Measurements from ENCODE around the gene ITPRID2. TPM values are rescaled to one million over a fixed set of nuclear protein-coding genes. Genes with fewer than 3 reads are reported as not detected.
"Not testable (repeated sequence)": the region's sequence is repeated elsewhere in the genome, so short reads cannot be mapped to it uniquely, and the experiment has no call there.

Gene ITPRID2
- total RNA-seq, 1 experiment from 2014 or later: 54.8 TPM

- no peaks in the 10 kb centered on the region for H3K9me3 ChIP-seq
- no peak overlapping the region for H3K4me3 ChIP-seq (ENCODE audit: low read depth, low read length)
- Mint-ChIP-seq H3K9me3 (ENCODE audit: unreplicated experiment) (peaks cover 4% of the 10 kb centered on the region), H3K4me3 (ENCODE audit: unreplicated experiment) (no peak overlapping the region), H3K27ac (ENCODE audit: unreplicated experiment) (no peak overlapping the region), H3K27me3 (ENCODE audit: insufficient read depth, unreplicated experiment) (no peaks in the 10 kb centered on the region), H3K4me1 (ENCODE audit: low read depth, unreplicated experiment) (peaks cover 18% of the 10 kb centered on the region), H3K36me3 (ENCODE audit: insufficient read depth, unreplicated experiment) (no peaks in the 10 kb centered on the region)
- intact Hi-C loops (cut with micrococcal nuclease; ENCODE audit: unreplicated experiment): loop anchor here (10.0 kb wide), 1 partner anchor 120 kb away; no protein-coding TSS in a partner anchor
- no peaks in the 10 kb centered on the region for H3K27me3 ChIP-seq (replicated peaks; ENCODE audit: control insufficient read depth, insufficient read depth, low read length)
- DNase-seq: no peak
- peaks cover 15% of the 10 kb centered on the region for H3K4me1 ChIP-seq
- no peaks in the 10 kb centered on the region for H3K36me3 ChIP-seq (ENCODE audit: control insufficient read depth, insufficient read depth, low read length)
- no TSS peak for BruUV-seq (replicated peaks)
- TF ChIP-seq, protein P1, sequence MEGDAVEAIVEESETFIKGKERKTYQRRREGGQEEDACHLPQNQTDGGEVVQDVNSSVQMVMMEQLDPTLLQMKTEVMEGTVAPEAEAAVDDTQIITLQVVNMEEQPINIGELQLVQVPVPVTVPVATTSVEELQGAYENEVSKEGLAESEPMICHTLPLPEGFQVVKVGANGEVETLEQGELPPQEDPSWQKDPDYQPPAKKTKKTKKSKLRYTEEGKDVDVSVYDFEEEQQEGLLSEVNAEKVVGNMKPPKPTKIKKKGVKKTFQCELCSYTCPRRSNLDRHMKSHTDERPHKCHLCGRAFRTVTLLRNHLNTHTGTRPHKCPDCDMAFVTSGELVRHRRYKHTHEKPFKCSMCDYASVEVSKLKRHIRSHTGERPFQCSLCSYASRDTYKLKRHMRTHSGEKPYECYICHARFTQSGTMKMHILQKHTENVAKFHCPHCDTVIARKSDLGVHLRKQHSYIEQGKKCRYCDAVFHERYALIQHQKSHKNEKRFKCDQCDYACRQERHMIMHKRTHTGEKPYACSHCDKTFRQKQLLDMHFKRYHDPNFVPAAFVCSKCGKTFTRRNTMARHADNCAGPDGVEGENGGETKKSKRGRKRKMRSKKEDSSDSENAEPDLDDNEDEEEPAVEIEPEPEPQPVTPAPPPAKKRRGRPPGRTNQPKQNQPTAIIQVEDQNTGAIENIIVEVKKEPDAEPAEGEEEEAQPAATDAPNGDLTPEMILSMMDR (IDR thresholded peaks at IDR 0.05; ENCODE audit: insufficient read depth in 1 of 2, low read depth in 1 of 2, low read length in 1 of 2, severe bottlenecking in 1 of 2, unreplicated experiment in 1 of 2): no peak
- POLR2A ChIA-PET: no interaction called here
- CTCF ChIA-PET: no interaction called here
Observed at GRCh38 chr2:181954538-181954883, 63.0 kb downstream of the ITPRID2 start.

GRCh38 chr2:181955010-181955409, 63.5 kb downstream of the ITPRID2 start:
- no peaks in the 10 kb centered on the region for H3K36me3 ChIP-seq (ENCODE audit: control insufficient read depth, insufficient read depth, low read length)
- peaks cover 17% of the 10 kb centered on the region for H3K4me1 Mint-ChIP-seq (ENCODE audit: low read depth, unreplicated experiment)
- H3K36me3 Mint-ChIP-seq (ENCODE audit: insufficient read depth, unreplicated experiment): no peaks in the 10 kb centered on the region
- POLR2A ChIA-PET: no interaction called here
- BruUV-seq (replicated peaks): no TSS peak
- no peak for DNase-seq
- H3K4me3 Mint-ChIP-seq (ENCODE audit: unreplicated experiment): no peak overlapping the region
- no peaks in the 10 kb centered on the region for H3K27me3 ChIP-seq (replicated peaks; ENCODE audit: control insufficient read depth, insufficient read depth, low read length)
- no peak overlapping the region for H3K4me3 ChIP-seq (ENCODE audit: low read depth, low read length)
- H3K27me3 Mint-ChIP-seq (ENCODE audit: insufficient read depth, unreplicated experiment): no peaks in the 10 kb centered on the region
- no peak overlapping the region for H3K27ac Mint-ChIP-seq (ENCODE audit: unreplicated experiment)
- CTCF ChIA-PET: no interaction called here
- H3K9me3 Mint-ChIP-seq (ENCODE audit: unreplicated experiment): no peaks in the 10 kb centered on the region
- intact Hi-C loops (cut with micrococcal nuclease; ENCODE audit: unreplicated experiment): loop anchor here (10.0 kb wide), 1 partner anchor 120 kb away; no protein-coding TSS in a partner anchor
- H3K4me1 ChIP-seq: peaks cover 14% of the 10 kb centered on the region
- TF ChIP-seq, protein P1 (IDR thresholded peaks at IDR 0.05; ENCODE audit: insufficient read depth in 1 of 2, low read depth in 1 of 2, low read length in 1 of 2, severe bottlenecking in 1 of 2, unreplicated experiment in 1 of 2): no peak
- no peaks in the 10 kb centered on the region for H3K9me3 ChIP-seq

DNA sequence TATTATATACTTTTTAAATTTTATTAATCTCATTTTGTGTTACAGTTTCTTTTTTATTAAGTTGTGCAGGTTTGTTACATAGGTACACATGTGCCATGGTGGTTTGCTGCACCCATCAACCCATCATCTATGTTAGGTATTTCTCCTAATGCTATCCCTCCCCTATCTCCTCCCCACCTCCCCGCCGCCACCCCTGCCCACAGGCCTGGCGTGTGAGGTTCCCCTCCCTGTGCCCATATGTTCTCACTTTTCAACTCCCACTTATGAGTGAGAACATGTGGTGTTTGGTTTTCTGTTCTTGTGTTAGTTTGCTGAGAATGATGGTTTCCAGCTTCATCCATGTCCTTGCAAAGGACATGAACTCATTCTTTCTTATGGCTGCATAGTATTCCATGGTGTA, 64.3 kb downstream of the ITPRID2 start:
- DNase-seq; BruUV-seq (replicated peaks); H3K36me3 ChIP-seq (ENCODE audit: control insufficient read depth, insufficient read depth, low read length); POLR2A ChIA-PET; CTCF ChIA-PET; H3K9me3 Mint-ChIP-seq (ENCODE audit: unreplicated experiment); H3K9me3 ChIP-seq; H3K36me3 Mint-ChIP-seq (ENCODE audit: insufficient read depth, unreplicated experiment); H3K27me3 Mint-ChIP-seq (ENCODE audit: insufficient read depth, unreplicated experiment); H3K4me3 ChIP-seq (ENCODE audit: low read depth, low read length); H3K27me3 ChIP-seq (replicated peaks; ENCODE audit: control insufficient read depth, insufficient read depth, low read length); H3K27ac Mint-ChIP-seq (ENCODE audit: unreplicated experiment); H3K4me3 Mint-ChIP-seq (ENCODE audit: unreplicated experiment): not testable (repeated sequence)
- H3K4me1 ChIP-seq: peaks cover 14% of the 10 kb centered on the region
- intact Hi-C loops (cut with micrococcal nuclease; ENCODE audit: unreplicated experiment): loop anchor here (10.0 kb wide), 1 partner anchor 119 kb away; no protein-coding TSS in a partner anchor
- H3K4me1 Mint-ChIP-seq (ENCODE audit: low read depth, unreplicated experiment): peaks cover 17% of the 10 kb centered on the region

DNA sequence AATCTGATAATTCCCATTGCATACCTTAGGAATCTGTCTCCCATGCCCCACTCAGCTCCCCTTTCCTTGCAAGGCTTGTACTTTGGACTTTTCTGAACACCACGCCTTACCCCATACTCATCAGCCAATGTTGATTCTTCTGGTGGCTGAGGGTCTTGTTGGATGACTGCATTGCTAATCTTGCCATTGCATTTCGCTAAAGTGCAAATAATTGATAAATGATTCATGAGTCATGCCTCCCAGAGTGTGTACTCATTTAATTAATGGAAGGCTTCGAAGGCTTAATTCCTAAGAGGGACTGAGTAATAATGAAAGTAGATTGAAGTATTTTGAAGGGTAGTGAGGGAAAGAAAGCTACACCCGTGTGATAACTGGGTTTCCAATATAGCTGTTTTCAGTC, 66.1 kb downstream of the ITPRID2 start:
- Histone ChIP-seq H3K36me3 (ENCODE audit: control insufficient read depth, insufficient read depth, low read length) (no peaks in the 10 kb centered on the region), H3K4me1 (peaks cover 11% of the 10 kb centered on the region), H3K4me3 (ENCODE audit: low read depth, low read length) (no peak overlapping the region), H3K9me3 (no peaks in the 10 kb centered on the region), H3K27me3 (replicated peaks; ENCODE audit: control insufficient read depth, insufficient read depth, low read length) (no peaks in the 10 kb centered on the region)
- H3K4me1 Mint-ChIP-seq (ENCODE audit: low read depth, unreplicated experiment): peaks cover 17% of the 10 kb centered on the region
- no peaks in the 10 kb centered on the region for H3K36me3 Mint-ChIP-seq (ENCODE audit: insufficient read depth, unreplicated experiment)
- CTCF ChIA-PET: no interaction called here
- no peaks in the 10 kb centered on the region for H3K27me3 Mint-ChIP-seq (ENCODE audit: insufficient read depth, unreplicated experiment)
- DNase-seq: no peak
- H3K4me3 Mint-ChIP-seq (ENCODE audit: unreplicated experiment): no peak overlapping the region
- no TSS peak for BruUV-seq (replicated peaks)
- no peaks in the 10 kb centered on the region for H3K9me3 Mint-ChIP-seq (ENCODE audit: unreplicated experiment)
- TF ChIP-seq, protein P1 (IDR thresholded peaks at IDR 0.05; ENCODE audit: insufficient read depth in 1 of 2, low read depth in 1 of 2, low read length in 1 of 2, severe bottlenecking in 1 of 2, unreplicated experiment in 1 of 2): no peak
- intact Hi-C loops (cut with micrococcal nuclease; ENCODE audit: unreplicated experiment): loop anchor here (10.0 kb wide), 1 partner anchor 117 kb away; no protein-coding TSS in a partner anchor
- H3K27ac Mint-ChIP-seq (ENCODE audit: unreplicated experiment): no peak overlapping the region
- POLR2A ChIA-PET: no interaction called here

Measured in Caco-2 (cell line).